HG02798 (cell line): ENCODE measurements around the gene MYOF.

Source experiments
- ATAC-seq: cut with Tn5 transposase; IDR thresholded peaks from one replicate; pipeline ENCODE4 v1.9.1; 2021; ENCODE audit warnings: mild to moderate bottlenecking; ENCODE audit not compliant: unreplicated experiment, poor library complexity

Gene MYOF, protein sequence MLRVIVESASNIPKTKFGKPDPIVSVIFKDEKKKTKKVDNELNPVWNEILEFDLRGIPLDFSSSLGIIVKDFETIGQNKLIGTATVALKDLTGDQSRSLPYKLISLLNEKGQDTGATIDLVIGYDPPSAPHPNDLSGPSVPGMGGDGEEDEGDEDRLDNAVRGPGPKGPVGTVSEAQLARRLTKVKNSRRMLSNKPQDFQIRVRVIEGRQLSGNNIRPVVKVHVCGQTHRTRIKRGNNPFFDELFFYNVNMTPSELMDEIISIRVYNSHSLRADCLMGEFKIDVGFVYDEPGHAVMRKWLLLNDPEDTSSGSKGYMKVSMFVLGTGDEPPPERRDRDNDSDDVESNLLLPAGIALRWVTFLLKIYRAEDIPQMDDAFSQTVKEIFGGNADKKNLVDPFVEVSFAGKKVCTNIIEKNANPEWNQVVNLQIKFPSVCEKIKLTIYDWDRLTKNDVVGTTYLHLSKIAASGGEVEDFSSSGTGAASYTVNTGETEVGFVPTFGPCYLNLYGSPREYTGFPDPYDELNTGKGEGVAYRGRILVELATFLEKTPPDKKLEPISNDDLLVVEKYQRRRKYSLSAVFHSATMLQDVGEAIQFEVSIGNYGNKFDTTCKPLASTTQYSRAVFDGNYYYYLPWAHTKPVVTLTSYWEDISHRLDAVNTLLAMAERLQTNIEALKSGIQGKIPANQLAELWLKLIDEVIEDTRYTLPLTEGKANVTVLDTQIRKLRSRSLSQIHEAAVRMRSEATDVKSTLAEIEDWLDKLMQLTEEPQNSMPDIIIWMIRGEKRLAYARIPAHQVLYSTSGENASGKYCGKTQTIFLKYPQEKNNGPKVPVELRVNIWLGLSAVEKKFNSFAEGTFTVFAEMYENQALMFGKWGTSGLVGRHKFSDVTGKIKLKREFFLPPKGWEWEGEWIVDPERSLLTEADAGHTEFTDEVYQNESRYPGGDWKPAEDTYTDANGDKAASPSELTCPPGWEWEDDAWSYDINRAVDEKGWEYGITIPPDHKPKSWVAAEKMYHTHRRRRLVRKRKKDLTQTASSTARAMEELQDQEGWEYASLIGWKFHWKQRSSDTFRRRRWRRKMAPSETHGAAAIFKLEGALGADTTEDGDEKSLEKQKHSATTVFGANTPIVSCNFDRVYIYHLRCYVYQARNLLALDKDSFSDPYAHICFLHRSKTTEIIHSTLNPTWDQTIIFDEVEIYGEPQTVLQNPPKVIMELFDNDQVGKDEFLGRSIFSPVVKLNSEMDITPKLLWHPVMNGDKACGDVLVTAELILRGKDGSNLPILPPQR (N-terminal part only)

GRCh38 chr10:93482145-93482834, at the start of gene MYOF:
TSS of gene MYOF (minus strand) at chr10:93482334. CDS start at chr10:93482194, 140 bp downstream.
- peak; percentile 80 for ATAC-seq

- ATAC-seq, result no peak
Observed at GRCh38 chr10:93518531-93518930, 36.4 kb upstream of the MYOF start.

DNA sequence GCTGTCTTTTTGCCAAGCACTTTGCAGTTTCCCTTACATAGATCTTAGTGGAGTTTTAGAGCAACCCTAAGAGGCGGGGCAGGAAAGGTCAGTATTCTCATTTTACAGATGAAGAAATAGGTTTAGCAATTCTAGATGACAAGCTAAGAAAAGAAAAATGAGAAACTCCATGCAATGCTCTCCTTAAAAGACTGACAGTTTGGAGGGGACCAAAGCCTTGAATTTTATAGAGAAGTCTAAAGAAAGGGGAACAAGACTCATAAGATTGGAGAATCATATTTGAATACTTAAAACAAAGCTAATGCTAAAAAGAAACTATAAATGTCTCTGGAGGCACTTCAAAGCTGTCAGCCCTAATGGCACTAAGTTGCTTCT, 33.9 kb upstream of the MYOF start:
- ATAC-seq, result no peak

- ATAC-seq, result no peak
Observed at GRCh38 chr10:93515071-93516005, 33.2 kb upstream of the MYOF start.

- no peak for ATAC-seq
Observed at GRCh38 chr10:93514521-93514920, 32.4 kb upstream of the MYOF start.

DNA sequence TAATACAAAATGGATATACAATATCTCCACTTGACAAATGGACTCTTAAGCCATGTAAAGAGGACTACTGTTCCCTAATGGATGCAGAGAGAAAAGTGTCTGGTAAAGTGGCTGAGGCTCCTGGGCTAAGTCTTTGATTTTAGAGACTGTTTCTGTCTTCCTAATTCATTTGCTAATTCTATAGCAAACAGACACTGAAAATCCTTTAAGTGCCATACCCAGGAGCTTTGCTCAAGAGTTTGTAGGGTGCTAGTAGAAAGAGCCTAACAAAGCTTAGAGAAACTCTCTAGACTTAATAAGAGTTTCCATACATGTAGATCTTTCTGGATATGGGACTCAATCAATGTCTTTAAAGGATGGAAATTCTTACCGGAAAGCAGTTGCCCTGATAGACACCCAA, 31.0 kb upstream of the MYOF start:
- ATAC-seq, result no peak

DNA sequence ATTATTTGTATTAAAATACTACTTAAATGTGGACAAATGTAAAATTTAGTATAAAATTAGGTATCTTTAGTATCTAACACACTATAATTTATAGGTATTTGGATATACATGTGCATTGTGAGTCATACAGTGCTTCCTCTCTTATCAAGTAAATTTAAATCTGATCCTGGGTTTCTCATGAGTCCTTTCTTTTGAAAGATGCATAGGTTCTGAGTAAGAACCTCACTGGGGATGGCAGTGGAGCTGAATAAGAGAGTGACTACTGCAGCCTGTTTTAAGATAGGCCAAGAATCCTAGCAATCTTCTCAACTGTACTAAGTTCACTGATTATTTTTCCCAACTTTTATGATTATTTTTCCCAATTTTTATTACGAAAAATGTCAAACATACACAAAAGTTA, 30.4 kb upstream of the MYOF start:
- ATAC-seq, result no peak

- no peak for ATAC-seq
Observed at GRCh38 chr10:93509816-93510215, 27.7 kb upstream of the MYOF start.

DNA sequence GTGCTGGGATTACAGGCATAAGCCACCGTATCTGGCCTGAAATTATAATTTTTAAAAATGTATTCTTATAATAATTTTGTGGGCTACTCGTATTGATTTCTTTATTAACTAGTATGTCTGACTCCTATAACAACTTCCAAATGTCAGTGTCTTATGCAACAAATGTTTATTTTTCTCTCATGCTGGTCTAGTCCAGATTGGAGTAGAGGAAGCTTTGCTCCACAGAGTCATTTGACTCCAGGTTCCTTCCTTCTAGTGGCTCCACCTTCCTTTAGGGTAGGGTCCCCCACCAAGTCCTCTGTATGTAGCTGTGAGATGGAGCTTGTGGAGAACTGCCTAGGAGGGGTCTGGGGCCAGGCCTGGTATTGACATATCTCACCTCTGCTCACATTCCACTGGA, 22.9 kb upstream of the MYOF start:
- ATAC-seq, result no peak

DNA sequence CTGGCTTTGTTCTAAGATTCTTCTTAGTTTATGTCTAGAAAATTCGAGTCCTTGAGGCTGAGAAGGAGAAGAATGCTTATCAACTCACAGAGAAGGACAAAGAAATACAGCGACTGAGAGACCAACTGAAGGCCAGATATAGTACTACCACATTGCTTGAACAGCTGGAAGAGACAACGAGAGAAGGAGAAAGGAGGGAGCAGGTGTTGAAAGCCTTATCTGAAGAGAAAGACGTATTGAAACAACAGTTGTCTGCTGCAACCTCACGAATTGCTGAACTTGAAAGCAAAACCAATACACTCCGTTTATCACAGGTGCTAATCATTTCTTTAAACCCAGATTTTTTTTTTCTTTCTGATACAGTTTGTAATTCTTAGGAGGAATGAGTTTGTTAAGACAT, 20.9 kb upstream of the MYOF start:
- ATAC-seq, result peak; percentile 97

GRCh38 chr10:93501650-93502049, 19.5 kb upstream of the MYOF start:
- no peak for ATAC-seq

- no peak for ATAC-seq
Observed at GRCh38 chr10:93498166-93498565, 16.0 kb upstream of the MYOF start.

DNA sequence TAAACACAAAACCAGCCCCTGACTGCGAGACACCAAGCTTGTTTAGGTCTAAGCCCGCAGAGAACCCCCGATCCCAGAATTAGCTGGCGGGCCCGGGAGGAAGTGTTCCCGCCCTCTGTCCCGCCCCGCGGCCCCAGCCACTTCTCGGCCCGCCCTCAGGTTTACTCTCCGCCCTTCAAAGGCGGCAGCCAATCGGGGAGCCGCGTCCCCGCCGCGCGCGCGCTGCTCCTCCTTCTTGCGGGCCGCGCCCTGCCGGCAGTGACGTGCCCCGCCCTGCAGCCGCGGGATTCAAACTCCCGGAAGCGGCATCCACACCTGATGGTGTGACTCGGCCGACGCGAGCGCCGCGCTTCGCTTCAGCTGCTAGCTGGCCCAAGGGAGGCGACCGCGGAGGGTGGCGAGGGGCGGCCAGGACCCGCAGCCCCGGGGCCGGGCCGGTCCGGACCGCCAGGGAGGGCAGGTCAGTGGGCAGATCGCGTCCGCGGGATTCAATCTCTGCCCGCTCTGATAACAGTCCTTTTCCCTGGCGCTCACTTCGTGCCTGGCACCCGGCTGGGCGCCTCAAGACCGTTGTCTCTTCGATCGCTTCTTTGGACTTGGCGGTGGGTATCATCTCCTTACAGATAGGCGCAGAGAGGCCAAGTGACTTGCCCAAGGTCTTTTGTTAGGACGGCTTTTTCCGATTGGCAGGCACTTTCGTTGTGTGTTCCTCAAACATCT, 14.3 kb upstream of the MYOF start, which contains the start of gene CEP55:
CEP55 (plus strand) TSS at position 291 of the 720 bp plus-strand sequence. CDS start 3,440 bp downstream, outside the sequence.
- peak; percentile 99 for ATAC-seq

- ATAC-seq, result peak; percentile 21
Observed at GRCh38 chr10:93495654-93496321, 13.7 kb upstream of the MYOF start.

GRCh38 chr10:93494494-93494893, 12.4 kb upstream of the MYOF start:
- no peak for ATAC-seq

DNA sequence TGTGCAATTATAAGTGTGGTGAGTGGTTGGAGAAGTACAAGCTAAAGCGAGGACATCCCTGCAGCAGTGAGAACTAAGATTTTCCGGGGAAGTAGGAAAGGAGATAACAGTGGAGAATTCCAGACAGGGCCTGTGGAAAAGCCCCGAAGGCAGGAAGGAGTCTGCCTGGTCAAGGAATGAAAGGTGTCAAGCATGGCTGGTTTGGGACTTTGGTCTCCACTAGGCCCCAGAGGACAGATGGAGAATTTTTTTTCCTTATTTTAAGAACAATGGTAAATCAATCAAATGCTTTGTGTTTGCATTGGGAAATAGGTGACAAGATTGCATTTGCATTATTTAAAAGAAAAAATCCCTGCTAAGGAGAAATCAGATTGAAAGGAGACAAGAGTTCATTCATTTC, 11.0 kb upstream of the MYOF start:
- no peak for ATAC-seq

DNA sequence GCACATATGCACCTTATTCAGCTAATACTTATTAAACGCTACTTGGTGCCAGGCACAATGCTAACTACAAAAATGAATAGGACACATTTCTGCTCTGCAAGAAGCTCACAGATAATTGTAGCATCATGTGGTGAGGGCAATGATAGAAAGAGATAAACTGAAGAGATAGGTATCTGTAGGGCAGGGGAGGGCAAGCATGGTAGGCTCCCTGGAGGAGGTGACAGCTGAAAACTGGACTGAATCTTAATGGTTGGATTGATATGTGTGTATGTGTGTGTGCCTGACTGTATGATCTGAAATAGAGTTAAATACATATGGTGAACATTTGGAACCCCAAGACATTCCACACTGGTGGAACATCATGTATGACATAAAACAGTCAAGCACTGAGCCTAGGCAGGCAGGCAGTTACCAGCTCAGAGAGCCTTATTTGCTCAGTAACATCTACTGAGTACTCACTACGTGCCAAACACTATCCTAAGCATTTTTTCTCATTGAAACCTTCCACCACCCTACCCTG, 9.5 kb upstream of the MYOF start:
- no peak for ATAC-seq
